Neutrophil (primary cell): ENCODE results near the gene CHMP4B.

Experiments used
- H3K27ac ChIP-seq: fragments of 200-600 bp; sonication (generic); 2 replicates; pipeline ENCODE4 v1.5.1; 2016; ENCODE audit warnings: mild to moderate bottlenecking, moderate library complexity
- H3K27me3 ChIP-seq: fragments of 200-600 bp; sonication (generic); 2 replicates; pipeline ENCODE4 v1.6.0; 2016; ENCODE audit warnings: mild to moderate bottlenecking
- H3K36me3 ChIP-seq: fragments of 200-600 bp; sonication (generic); 2 replicates; pipeline ENCODE4 v1.5.1; 2017
- H3K4me1 ChIP-seq, 2 experiments: fragments of 200-600 bp in 1 of 2; sonication (generic) in 1 of 2; 1 replicate in 1 of 2; 2 replicates in 1 of 2; pipeline versions ENCODE4 v1.5.1 to v1.6.1; 2013 to 2016; ENCODE audit warnings: low read depth in 1 of 2, low read length in 1 of 2, mild to moderate bottlenecking in 1 of 2, moderate library complexity in 1 of 2; ENCODE audit not compliant: control insufficient read depth in 1 of 2, insufficient read depth in 1 of 2
- H3K4me3 ChIP-seq, 2 experiments: fragments of 200-600 bp in 1 of 2; sonication (generic) in 1 of 2; 1 replicate in 1 of 2; 2 replicates in 1 of 2; pipeline ENCODE4 v1.5.1; 2013 to 2016; ENCODE audit warnings: low read depth in 1 of 2, low read length in 1 of 2, mild to moderate bottlenecking in 1 of 2, moderate library complexity in 1 of 2
- H3K9me3 ChIP-seq: fragments of 200-600 bp; sonication (generic); 2 replicates; pipeline ENCODE4 v1.5.1; 2016
- TF ChIP-seq, protein P1 (sequence below): fragments of 200-600 bp; sonication (generic); IDR thresholded peaks from 2 replicates; pipeline ENCODE4 v1.5.1; 2016; ENCODE audit warnings: antibody characterized with exemption

Gene CHMP4B

DNA sequence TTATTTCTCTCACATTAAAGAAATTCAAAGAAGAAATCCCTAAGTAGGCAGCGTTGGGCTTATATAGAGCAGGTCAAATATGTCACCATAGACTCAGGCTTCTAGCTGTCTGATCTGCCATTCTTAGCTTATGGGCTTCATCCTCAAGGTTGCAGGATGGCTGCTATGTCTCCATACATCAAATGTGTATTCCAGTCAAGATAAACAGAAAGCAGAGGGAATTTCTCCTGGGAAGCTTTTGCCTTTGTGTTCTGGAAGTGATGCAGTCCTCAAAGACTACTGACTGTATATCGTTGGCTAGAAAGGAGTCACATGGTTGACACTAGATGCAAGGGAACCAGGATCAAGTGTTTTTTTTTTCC, 43.4 kb upstream of the CHMP4B start:
- no peaks in the 10 kb centered on the region for H3K4me1 ChIP-seq
- H3K9me3 ChIP-seq = no peaks in the 10 kb centered on the region
- no peak overlapping the region for H3K4me3 ChIP-seq
- TF ChIP-seq, protein P1, sequence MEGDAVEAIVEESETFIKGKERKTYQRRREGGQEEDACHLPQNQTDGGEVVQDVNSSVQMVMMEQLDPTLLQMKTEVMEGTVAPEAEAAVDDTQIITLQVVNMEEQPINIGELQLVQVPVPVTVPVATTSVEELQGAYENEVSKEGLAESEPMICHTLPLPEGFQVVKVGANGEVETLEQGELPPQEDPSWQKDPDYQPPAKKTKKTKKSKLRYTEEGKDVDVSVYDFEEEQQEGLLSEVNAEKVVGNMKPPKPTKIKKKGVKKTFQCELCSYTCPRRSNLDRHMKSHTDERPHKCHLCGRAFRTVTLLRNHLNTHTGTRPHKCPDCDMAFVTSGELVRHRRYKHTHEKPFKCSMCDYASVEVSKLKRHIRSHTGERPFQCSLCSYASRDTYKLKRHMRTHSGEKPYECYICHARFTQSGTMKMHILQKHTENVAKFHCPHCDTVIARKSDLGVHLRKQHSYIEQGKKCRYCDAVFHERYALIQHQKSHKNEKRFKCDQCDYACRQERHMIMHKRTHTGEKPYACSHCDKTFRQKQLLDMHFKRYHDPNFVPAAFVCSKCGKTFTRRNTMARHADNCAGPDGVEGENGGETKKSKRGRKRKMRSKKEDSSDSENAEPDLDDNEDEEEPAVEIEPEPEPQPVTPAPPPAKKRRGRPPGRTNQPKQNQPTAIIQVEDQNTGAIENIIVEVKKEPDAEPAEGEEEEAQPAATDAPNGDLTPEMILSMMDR = no peak
- H3K36me3 ChIP-seq = peaks cover 54% of the 10 kb centered on the region
- H3K27me3 ChIP-seq = no peaks in the 10 kb centered on the region
- H3K27ac ChIP-seq = no peak overlapping the region

DNA sequence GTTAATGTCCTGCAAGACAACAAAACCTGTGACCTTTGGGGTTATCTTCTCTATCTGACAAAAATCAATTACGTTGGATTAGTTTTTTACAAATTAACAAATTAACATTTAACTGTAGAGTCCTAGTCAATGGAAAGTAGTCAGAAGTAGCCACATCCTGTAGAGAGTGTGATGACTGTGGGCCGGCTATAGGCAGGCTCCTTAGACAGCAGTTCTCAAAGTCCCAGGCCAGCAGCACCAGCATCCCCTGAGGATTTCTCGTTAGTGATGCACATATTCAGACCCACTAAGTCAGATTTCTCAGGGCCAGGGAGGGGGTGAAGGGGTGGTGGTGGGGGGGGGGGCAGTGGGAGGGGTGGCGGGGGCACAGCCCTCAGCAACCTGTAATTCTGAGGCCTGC, 42.1 kb upstream of the CHMP4B start:
- Histone ChIP-seq H3K4me3 (no peak overlapping the region), H3K27me3 (no peaks in the 10 kb centered on the region), H3K4me1 (no peaks in the 10 kb centered on the region), H3K9me3 (no peaks in the 10 kb centered on the region), H3K36me3 (peaks cover 61% of the 10 kb centered on the region), H3K27ac (no peak overlapping the region)
- TF ChIP-seq, protein P1 = no peak

DNA sequence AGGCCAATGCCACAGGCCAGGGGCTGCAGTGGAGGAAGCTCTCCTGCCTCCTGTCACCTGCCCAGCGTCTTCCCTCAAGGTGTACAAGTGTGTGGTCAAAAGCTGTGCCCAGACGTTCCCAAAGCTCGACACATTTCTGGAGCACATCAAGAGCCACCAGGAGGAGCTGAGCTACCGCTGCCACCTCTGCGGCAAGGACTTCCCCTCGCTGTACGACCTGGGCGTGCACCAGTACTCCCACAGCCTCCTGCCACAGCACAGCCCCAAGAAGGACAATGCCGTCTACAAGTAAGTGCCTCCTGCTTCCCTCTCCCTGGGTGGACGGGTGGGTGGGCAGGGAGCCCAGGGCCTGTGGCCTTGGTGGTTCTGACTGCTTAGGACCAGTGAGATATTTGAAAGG, 41.1 kb upstream of the CHMP4B start:
- Histone ChIP-seq H3K4me1 (no peaks in the 10 kb centered on the region), H3K27me3 (no peaks in the 10 kb centered on the region), H3K4me3 (no peak overlapping the region), H3K9me3 (no peaks in the 10 kb centered on the region), H3K27ac (no peak overlapping the region), H3K36me3 (peaks cover 58% of the 10 kb centered on the region)
- TF ChIP-seq, protein P1 = no peak

DNA sequence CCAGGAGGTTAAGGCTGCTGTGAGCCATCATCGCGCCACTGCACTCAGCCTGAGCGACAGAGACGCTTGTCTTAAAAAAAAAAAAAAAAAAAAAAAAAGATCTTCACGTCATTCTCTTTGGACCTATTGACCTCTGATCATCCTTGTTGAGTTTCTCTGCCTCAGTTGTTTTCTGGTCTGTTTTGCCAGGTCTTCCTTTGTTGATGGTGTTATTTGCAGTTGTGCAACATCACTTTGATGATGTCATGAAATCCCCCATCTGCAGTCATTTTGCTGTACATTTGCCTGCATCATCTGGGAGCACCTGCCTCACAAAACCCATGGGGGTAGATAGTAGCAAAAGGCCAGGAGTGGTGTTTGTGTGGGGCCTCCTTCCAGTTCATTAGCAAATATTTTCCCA, 39.2 kb upstream of the CHMP4B start:
- TF ChIP-seq, protein P1 = no peak
- Histone ChIP-seq H3K27ac (no peak overlapping the region), H3K9me3 (no peaks in the 10 kb centered on the region), H3K27me3 (no peaks in the 10 kb centered on the region), H3K4me3 (no peak overlapping the region), H3K4me1 (no peaks in the 10 kb centered on the region), H3K36me3 (peaks cover 44% of the 10 kb centered on the region)

DNA sequence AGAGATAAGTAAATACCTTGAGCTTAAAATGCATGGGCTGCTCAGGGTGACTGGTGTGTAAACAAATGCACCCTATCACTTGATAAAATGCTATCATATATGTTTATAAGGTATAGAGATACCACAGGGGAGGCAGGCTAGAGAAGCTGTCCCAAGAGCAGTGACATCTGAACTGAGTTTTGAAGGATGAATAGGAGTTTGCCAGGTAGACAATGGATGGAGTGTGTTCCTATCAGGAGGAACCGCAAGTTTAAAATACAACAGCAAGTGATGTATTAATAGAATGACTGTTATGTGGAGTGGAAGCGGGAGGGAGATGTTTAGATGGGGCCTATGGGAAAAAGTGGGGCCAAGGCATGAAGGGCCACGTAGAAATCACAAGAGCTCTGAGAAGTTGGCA, 38.7 kb upstream of the CHMP4B start:
- Histone ChIP-seq H3K27ac (no peak overlapping the region), H3K27me3 (no peaks in the 10 kb centered on the region), H3K36me3 (peaks cover 39% of the 10 kb centered on the region), H3K9me3 (no peaks in the 10 kb centered on the region), H3K4me3 (no peak overlapping the region), H3K4me1 (no peaks in the 10 kb centered on the region)
- TF ChIP-seq, protein P1 = no peak
